ENCODE measurements around the gene SOCS6.

DNA sequence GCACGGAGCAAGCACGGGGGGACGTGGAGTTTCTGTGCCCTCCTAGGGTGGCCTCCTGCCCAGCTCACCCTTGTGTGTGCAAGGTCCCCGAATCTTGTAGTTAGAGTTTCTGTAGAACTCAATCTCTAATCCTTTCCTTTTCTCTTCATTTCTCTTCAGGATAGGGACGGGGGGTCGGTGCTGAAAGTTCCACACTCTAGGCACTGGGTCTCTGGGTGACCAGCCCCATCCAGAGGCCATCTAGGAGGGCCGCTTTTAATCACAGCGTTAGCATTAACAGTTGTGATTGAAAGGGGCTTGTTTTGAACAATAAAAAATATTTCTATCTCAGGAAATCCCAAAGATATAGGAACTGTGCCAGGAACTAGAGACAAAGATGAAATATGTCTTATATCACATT is 10.5 kb downstream of the SOCS6 start:
- TF ChIP-seq, protein P1, sequence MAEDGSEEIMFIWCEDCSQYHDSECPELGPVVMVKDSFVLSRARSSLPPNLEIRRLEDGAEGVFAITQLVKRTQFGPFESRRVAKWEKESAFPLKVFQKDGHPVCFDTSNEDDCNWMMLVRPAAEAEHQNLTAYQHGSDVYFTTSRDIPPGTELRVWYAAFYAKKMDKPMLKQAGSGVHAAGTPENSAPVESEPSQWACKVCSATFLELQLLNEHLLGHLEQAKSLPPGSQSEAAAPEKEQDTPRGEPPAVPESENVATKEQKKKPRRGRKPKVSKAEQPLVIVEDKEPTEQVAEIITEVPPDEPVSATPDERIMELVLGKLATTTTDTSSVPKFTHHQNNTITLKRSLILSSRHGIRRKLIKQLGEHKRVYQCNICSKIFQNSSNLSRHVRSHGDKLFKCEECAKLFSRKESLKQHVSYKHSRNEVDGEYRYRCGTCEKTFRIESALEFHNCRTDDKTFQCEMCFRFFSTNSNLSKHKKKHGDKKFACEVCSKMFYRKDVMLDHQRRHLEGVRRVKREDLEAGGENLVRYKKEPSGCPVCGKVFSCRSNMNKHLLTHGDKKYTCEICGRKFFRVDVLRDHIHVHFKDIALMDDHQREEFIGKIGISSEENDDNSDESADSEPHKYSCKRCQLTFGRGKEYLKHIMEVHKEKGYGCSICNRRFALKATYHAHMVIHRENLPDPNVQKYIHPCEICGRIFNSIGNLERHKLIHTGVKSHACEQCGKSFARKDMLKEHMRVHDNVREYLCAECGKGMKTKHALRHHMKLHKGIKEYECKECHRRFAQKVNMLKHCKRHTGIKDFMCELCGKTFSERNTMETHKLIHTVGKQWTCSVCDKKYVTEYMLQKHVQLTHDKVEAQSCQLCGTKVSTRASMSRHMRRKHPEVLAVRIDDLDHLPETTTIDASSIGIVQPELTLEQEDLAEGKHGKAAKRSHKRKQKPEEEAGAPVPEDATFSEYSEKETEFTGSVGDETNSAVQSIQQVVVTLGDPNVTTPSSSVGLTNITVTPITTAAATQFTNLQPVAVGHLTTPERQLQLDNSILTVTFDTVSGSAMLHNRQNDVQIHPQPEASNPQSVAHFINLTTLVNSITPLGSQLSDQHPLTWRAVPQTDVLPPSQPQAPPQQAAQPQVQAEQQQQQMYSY (CRISPR knock-in tag; IDR thresholded peaks at IDR 0.05), result no peak
- TF ChIP-seq, protein P2, sequence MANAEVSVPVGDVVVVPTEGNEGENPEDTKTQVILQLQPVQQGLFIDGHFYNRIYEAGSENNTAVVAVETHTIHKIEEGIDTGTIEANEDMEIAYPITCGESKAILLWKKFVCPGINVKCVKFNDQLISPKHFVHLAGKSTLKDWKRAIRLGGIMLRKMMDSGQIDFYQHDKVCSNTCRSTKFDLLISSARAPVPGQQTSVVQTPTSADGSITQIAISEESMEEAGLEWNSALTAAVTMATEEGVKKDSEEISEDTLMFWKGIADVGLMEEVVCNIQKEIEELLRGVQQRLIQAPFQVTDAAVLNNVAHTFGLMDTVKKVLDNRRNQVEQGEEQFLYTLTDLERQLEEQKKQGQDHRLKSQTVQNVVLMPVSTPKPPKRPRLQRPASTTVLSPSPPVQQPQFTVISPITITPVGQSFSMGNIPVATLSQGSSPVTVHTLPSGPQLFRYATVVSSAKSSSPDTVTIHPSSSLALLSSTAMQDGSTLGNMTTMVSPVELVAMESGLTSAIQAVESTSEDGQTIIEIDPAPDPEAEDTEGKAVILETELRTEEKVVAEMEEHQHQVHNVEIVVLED (CRISPR knock-in tag; IDR thresholded peaks at IDR 0.05; ENCODE audit: borderline replicate concordance), result no peak
- no peak for TF ChIP-seq RBFOX2 (IDR thresholded peaks at IDR 0.05; ENCODE audit: low read depth, low read length)
- TF ChIP-seq, protein P3, sequence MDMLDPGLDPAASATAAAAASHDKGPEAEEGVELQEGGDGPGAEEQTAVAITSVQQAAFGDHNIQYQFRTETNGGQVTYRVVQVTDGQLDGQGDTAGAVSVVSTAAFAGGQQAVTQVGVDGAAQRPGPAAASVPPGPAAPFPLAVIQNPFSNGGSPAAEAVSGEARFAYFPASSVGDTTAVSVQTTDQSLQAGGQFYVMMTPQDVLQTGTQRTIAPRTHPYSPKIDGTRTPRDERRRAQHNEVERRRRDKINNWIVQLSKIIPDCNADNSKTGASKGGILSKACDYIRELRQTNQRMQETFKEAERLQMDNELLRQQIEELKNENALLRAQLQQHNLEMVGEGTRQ (IDR thresholded peaks at IDR 0.05; ENCODE audit: low read depth, low read length), result no peak
- TF ChIP-seq, protein P3 (CRISPR knock-in tag; IDR thresholded peaks at IDR 0.05; ENCODE audit: borderline replicate concordance), result no peak
- no peak for TF ChIP-seq ATF7-NPFF (CRISPR knock-in tag; IDR thresholded peaks at IDR 0.05; ENCODE audit: low read depth)
- no peak for TF ChIP-seq SP1 (IDR thresholded peaks at IDR 0.05)
- TF ChIP-seq SP1 (CRISPR knock-in tag; IDR thresholded peaks at IDR 0.05), result no peak
- no peak for TF ChIP-seq ZNF138 (CRISPR knock-in tag; IDR thresholded peaks at IDR 0.05; ENCODE audit: low read depth)
- no peak for TF ChIP-seq GTF3A (CRISPR knock-in tag; conservative IDR thresholded peaks at IDR 0.05)
- TF ChIP-seq PCBP2 (optimal IDR thresholded peaks at IDR 0.05; ENCODE audit: low read depth, low read length, poor library complexity, severe bottlenecking), result no peak

Data from HepG2 (cell line).